AG09319 (cell line): ENCODE results near the gene TTC28.

Experiments
- DNase-seq: peaks from one replicate; pipeline ENCODE4 v3.0.0-alpha.2; 2010; ENCODE audit warnings: low read depth; ENCODE audit errors: extremely low read depth
- TF ChIP-seq, protein P1 (sequence below): IDR thresholded peaks from 2 replicates; pipeline ENCODE4 v1.5.1; 2011; ENCODE audit warnings: low read depth, mild to moderate bottlenecking, inconsistent platforms, low read length, moderate library complexity

The TTC28 gene

DNA sequence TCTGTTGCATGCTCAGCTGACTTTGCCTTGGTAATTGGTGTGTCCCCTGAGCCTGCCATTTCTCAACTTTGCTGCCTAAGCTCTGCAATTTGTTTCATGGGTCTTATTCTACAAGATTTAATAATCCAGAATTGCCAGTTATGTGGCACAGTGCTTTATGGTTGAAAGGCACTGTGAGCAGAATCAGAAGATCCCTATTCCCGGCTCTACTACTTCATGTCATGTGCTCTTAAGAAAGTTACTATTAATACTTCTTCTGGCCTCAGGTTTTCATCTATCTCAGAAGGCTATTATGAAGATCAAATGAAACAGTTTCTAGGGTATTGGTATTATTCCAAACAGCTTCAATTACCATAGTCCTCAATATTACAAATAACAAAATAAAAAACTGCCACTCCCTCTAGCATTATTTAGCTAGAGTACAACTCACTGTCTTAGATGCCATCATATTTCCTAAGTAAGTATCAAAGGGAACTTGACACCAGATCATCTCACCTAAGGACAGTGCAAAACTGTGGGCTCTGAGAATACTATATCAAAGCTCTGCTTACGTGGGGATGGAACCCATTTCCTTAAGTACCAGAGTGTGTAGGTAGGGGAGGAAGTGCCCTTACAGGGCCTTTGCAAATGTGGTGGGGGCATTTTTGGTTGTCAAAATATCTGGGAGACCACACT is 560.5 kb downstream of the TTC28 start:
- TF ChIP-seq, protein P1, sequence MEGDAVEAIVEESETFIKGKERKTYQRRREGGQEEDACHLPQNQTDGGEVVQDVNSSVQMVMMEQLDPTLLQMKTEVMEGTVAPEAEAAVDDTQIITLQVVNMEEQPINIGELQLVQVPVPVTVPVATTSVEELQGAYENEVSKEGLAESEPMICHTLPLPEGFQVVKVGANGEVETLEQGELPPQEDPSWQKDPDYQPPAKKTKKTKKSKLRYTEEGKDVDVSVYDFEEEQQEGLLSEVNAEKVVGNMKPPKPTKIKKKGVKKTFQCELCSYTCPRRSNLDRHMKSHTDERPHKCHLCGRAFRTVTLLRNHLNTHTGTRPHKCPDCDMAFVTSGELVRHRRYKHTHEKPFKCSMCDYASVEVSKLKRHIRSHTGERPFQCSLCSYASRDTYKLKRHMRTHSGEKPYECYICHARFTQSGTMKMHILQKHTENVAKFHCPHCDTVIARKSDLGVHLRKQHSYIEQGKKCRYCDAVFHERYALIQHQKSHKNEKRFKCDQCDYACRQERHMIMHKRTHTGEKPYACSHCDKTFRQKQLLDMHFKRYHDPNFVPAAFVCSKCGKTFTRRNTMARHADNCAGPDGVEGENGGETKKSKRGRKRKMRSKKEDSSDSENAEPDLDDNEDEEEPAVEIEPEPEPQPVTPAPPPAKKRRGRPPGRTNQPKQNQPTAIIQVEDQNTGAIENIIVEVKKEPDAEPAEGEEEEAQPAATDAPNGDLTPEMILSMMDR = no peak
- no peak for DNase-seq

DNA sequence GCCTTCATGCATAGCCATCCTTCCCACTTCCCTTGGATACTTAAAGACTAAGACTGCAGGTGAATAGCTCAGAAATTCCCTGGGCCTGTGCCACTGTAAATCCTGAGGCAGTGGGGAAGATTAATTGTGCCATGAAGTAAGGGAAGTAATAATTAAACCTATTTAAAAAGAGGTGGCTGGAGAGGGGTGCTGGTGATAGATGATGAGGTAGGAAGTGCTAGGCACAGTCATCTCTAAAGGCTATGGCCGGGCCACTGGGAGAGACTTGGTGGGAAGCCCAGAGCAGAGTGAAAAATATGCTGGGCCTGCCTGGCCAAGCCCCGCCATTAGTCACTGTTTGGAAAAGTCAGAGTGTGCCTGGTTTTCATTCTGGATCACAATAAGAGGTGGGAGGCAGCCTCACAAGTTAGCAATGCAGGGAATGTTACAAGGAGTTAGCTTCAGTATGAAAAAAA is 563.4 kb downstream of the TTC28 start:
- TF ChIP-seq, protein P1 = no peak
- peak; percentile 53 for DNase-seq

DNA sequence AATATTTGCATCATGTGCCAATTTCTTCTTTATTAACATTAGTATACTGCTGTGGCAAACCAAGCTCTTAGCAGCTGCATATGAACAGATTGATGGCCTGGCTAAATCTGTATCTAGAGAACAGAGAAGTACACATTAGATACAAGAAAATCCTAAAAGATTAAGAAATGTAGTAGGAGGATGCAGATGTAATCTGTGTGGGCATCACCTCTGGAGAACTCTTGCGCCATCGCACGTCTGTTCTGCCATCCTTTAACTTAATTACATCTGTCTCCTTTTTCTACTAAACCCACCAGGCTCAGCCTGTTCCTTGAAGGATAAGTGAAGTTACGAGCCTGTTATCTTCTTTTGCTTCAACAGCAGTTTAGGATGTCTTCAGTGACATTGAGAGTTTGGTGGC is 564.2 kb downstream of the TTC28 start:
- no peak for DNase-seq

DNA sequence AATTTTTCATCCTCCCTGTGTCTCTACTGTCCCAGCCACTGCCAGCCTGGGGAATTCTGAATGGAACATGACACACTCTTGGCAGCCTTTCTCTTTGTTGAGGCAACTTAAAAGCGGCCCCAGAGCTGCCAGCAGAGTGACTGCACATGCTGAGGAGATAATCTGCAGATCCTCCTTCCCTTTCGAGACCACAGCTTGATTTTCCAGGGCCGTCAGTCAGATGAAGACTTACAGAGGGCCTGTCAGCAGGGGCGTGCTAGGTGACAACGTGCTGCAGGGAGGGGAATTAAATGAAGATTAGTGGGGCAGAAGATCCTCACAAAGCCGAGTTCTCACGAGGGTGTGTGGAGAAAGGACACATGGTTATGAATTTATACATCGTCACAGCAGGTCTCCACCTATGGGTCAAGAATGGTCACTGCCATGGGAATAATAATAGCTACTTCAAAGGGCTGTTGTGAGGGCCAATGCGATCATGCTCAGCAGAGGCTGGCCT is 567.0 kb downstream of the TTC28 start:
- no peak for DNase-seq
- TF ChIP-seq, protein P1 = peak; percentile 35

More for the DNA sequence above, 564.2 kb downstream of the TTC28 start:
- TF ChIP-seq, protein P1 = no peak

DNA sequence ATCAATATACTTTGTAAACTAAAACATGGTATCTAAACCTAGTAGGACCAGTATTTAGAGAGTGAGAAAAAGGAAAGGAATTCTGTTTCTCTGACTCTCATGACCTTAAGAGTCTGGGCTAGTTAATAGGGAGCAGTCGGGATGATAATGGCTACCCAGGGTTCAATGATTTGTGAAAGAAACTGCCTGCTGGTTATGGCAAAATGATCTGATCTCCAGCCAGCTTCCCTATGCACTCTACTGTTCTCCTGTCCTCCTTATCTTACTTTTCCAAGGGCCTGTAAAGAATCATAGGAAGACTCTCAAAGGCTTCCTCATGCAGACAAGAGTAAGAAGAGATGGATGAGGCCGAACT is 567.5 kb downstream of the TTC28 start:
- DNase-seq = no peak
- TF ChIP-seq, protein P1 = no peak

DNA sequence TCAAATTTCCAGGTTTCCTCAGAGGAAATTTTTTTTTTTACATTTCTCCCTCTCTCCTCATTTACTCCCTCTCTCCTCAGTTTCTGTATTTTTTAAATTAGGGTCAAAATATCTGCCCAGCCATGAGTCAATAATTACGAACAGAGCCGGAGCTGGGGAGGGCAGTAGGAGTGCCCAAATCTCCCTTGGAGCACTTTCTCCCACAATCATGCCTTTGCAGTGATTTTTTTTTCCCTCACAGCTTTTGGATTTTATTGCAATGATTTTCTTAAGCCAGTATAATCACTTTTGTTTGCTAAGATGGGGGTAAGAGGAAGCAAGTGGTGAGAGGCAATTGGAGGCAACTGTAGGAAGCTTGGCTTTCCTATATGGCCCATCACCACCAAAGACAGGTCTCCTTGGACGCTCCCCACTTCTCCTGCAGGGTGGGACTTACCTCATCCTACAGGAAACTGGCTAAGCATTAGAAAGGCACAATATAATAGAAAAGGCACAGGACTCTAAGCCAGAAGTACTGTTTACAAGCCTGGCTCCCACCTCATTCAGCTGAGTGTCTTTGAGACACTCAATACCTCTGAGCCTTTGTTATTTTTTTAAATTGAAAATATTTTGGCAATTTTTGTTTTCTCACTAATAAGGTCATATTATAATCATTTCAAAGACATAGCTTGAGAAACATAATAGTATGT is 568.0 kb downstream of the TTC28 start:
- TF ChIP-seq, protein P1 = no peak
- no peak for DNase-seq

DNA sequence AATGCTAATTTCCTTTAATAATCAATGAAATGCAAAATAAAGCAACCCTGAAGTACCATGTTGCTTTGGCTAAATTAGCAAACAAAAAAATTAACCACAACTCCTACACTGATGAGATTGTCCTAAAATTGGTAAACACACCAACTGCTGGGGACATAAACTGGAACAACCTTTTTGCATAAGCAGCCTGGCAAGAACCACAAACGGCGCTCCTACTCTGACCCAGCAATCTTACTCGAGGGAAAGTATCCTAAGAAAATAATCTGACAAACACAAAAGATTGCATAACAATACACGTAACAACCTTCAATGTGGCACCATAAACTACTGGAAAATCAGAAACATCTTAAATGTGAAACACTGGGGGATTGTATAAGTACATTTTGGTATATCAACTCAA is 570.8 kb downstream of the TTC28 start:
- no peak for DNase-seq
- TF ChIP-seq, protein P1 = no peak
